Hepatocyte (in vitro differentiated cells): ENCODE data around the gene DNAJC12.

Source experiments
- CTCF ChIP-seq: fragments of 200-600 bp; sonication (generic); IDR thresholded peaks from 2 replicates; pipeline ENCODE4 v1.5.1; 2016; ENCODE audit warnings: antibody characterized with exemption, mild to moderate bottlenecking; ENCODE audit not compliant: poor library complexity
- EZH2 ChIP-seq: fragments of 200-600 bp; sonication (generic); IDR thresholded peaks from 2 replicates; pipeline ENCODE4 v1.6.1; 2016; ENCODE audit warnings: antibody characterized with exemption, mild to moderate bottlenecking, borderline replicate concordance
- EZH2phosphoT487 ChIP-seq: fragments of 200-600 bp; sonication (generic); IDR thresholded peaks from one replicate; pipeline ENCODE4 v1.6.1; 2018; ENCODE audit warnings: antibody characterized with exemption, mild to moderate bottlenecking, low read depth, moderate library complexity; ENCODE audit not compliant: unreplicated experiment, severe bottlenecking

DNA sequence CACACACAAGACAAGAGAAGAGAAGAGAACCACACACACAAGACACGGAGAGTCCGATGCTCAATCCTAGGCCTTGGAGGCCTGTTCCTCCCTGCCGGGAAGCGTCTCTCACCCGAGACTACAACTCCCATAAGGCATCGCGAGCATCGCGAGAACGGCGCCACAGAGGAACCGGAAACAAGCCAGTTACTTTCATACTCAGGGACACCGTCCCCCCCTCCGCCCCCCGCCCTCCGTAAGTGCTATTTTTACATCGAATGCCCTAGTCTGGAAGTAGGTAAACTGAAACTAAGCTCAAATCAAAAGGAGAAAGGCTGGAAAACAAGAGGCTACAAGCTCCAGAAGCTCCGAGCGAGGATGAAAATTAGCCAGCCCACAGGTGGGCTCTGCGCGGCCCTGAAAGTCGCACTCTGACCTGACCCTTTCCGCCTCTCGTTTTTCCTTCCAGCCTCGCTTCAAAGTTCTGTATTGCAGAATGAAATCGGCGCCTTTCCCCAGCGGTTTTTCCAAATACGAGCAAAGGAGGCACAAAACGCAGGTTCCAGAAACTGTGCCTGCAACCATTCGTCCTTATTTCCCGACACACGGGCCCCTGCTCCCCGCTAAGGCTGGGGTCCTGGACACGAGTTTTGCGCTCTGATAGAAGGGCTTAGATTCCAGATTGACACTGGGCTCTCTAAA is 11.5 kb upstream of the DNAJC12 start:
- TF ChIP-seq CTCF, result no peak
- no peak for TF ChIP-seq EZH2
- no peak for TF ChIP-seq EZH2phosphoT487
